Measurements from ENCODE around the gene TTC29.
"Not testable (repeated sequence)": the region's sequence is repeated elsewhere in the genome, so short reads cannot be mapped to it uniquely, and the experiment has no call there.

Gene TTC29

GRCh38 chr4:146855761-146856160 lies 89.9 kb downstream of the TTC29 start:
- no peak for DNase-seq (ENCODE audit: low spot score)

DNA sequence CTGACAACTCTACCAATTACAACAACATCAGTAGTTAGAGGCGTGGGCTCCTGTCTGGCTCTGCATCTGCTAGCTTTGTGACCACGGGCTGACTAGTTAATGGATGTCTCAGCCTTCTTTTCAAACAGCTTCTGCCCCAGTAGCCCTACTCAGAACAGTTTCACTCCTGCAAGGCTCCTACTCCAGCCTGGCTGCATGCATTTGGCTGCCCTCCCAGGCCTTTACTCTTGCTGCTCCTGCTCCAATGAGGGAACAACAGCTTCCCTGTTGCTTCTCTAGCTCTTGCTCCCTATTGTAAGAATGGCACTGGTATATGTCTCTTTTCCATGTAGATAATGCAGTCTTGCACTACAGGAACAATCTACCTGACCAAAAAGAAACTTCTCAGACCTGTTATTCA lies 93.3 kb downstream of the TTC29 start:
- DNase-seq (ENCODE audit: low spot score), result no peak

GRCh38 chr4:146847345-146847744 lies 98.3 kb downstream of the TTC29 start:
- no peak for DNase-seq (ENCODE audit: low spot score)

DNA sequence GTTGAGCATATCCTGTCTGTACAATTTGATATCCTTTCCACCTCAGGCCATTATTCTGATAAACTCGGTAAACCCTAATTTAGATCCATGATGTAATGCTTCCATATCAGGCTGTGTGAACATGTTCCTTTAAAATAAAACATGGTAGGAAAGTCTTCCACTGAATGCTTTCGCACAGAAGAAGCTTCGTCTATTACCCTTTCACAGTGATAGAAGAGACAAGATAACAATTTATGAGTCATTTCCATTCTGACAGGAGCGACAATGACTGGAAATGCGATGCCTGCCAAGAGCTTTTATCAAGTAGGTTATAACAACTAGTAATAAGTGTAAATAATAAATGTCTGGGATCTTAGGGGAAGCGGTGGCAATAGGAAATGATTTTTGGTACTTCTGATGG lies 98.8 kb downstream of the TTC29 start:
- DNase-seq (ENCODE audit: low spot score), result no peak

- DNase-seq (ENCODE audit: low spot score), result no peak
These were observed 100.9 kb downstream of the TTC29 start for GRCh38 chr4:146844761-146845160.

DNA sequence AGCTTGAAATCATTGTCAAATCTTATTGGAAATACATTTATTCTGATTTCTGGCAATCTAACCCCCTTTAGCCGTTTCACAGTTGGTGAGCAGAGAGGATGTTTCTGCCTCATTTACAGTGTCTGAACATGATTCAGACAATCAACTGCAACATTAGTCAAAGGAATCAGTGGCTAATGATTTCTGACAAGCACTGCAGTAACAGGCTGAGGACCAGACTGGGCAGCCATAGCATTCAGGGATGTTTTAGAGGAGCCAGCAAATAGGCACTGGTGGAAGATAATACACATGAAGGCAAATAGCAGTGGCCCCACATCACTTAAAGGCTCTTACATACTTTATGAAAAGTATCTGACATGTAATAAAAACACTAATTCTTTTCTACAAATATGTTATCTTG lies 102.8 kb downstream of the TTC29 start:
- DNase-seq (ENCODE audit: low spot score), result no peak

DNA sequence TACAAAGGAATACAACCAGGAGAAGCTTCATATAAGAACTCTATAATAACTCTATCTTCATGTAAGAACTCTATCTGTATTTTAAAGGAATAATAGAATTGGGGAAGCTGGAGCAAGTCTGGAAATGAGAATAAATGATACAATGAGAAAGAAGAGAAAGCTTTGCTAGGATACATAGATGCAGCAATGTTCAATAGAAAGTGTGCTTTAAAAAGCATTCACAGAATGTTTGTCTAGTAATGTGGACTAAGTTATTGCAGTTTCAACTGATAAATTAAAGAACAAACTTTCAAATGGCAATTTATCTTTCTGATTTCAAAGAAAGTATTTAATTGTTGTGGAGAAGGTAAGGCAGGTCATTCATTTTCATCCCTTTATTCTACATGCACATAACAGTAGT lies 104.9 kb downstream of the TTC29 start:
- DNase-seq (ENCODE audit: low spot score), result no peak

GRCh38 chr4:146835096-146835495 lies 110.6 kb downstream of the TTC29 start:
- no peak for DNase-seq (ENCODE audit: low spot score)

- no peak for DNase-seq (ENCODE audit: low spot score)
These were observed 111.2 kb downstream of the TTC29 start for GRCh38 chr4:146834263-146835034.

- no peak for DNase-seq (ENCODE audit: low spot score)
These were observed 112.1 kb downstream of the TTC29 start for GRCh38 chr4:146833530-146833929.

DNA sequence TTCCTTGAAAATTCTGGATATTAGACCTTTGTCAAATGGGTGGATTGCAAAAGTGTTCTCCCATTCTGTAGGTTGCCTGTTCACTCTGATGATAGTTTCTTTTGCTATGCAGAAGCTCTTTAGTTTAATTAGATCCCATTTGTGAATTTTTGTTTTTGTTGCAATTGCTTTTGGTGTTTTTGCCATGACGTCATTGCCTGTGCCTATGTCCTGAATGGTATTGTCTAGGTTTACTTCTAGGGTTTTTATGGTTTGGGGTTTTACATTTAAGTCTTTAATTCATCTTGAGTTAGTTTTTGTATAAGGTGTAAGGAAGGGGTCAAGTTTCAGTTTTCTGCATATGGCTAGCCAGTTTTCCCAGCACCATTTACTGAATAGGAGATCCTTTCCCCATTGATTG lies 122.7 kb downstream of the TTC29 start:
- not testable (repeated sequence) for DNase-seq (ENCODE audit: low spot score)

- DNase-seq (ENCODE audit: low spot score), result no peak
These were observed 130.9 kb downstream of the TTC29 start for GRCh38 chr4:146814750-146815149.

- no peak for DNase-seq (ENCODE audit: low spot score)
These were observed 150.0 kb downstream of the TTC29 start for GRCh38 chr4:146795711-146796110.

- no peak for DNase-seq (ENCODE audit: low spot score)
These were observed 151.9 kb downstream of the TTC29 start for GRCh38 chr4:146793727-146794126.

DNA sequence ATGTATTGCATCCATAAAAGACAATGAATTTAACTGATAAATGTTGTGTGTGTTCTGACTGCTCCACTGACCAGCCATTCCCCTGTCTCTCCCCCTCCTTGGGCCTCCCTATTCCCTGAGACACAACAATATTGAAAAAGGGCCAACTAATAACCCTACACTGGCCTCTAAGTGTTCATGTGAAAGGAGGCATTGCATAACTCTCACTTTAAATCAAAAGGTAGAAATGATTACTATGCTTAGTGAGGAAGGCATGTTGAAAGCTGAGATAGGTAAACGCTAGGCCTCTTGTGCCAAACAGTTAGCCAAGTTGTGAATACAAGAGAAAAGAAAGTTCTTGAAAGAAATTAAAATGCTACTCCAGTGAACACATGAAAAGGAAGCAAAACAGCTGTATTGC lies 154.2 kb downstream of the TTC29 start:
- DNase-seq (ENCODE audit: low spot score), result no peak

- DNase-seq (ENCODE audit: low spot score), result no peak
These were observed 155.1 kb downstream of the TTC29 start for GRCh38 chr4:146790515-146790914.

DNA sequence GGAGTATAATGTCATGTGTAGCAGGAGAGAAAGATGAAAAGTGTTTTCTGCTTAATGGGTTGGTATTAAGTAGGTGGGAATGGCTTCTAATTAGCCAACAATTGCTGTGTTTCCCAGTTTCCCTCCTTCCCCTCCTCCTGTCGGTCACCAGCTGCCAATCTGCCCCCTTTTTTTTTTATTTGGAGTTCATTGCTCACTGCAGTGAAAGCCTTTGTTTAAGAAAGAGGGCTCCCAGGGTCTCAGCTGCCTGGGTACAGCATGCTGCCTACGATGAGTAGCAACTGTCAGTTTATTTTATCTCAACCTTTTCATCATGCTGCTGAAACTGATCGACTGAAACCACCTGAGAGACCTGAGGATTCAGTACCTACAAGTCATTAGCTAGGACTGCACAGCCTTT lies 157.9 kb downstream of the TTC29 start:
- no peak for DNase-seq (ENCODE audit: low spot score)

DNA sequence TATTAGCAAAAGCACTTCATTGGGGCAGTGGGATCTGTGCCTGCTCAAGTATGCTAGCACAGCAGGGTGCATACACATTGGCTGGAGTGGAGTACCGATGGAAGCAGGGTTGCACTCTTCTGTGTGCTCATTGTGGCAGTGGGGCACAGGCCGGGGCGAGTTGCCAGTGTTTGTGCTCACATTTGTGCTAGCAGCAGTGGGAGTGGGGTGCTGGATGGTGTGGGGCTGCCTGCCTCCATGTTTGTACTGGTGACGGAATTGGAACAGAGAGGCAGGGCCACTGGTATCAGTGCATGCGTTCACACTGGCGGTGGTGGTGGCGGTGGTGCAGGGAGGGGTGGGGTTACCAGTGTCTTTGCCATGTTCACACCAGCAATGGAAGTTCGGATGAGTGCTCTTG lies 169.0 kb downstream of the TTC29 start:
- DNase-seq (ENCODE audit: low spot score), result no peak

- no peak for DNase-seq (ENCODE audit: low spot score)
These were observed 182.1 kb downstream of the TTC29 start for GRCh38 chr4:146763560-146763959.

- no peak for DNase-seq (ENCODE audit: low spot score)
These were observed 183.6 kb downstream of the TTC29 start for GRCh38 chr4:146762016-146762415.

- DNase-seq (ENCODE audit: low spot score), result no peak
These were observed 203.2 kb downstream of the TTC29 start for GRCh38 chr4:146742416-146742815.

DNA sequence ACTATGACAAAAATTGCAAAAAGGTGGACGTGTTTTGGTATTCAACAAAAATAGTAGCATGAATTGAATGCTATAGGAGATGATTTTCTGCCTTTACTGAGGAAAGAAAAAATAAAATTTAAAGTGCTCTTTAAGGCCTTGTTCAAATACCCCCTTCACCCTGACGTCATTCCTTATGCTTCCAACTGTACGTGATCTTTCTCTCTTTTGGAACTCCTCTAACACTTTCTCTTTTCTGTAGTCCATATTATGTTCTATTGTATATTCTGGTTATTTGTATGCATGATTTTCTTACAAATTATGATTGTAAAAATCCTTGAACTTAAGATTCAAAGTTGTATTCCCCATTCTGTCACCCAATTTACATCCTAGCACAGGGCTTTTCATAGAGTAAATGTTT lies 206.5 kb downstream of the TTC29 start:
- no peak for DNase-seq (ENCODE audit: low spot score)

DNA sequence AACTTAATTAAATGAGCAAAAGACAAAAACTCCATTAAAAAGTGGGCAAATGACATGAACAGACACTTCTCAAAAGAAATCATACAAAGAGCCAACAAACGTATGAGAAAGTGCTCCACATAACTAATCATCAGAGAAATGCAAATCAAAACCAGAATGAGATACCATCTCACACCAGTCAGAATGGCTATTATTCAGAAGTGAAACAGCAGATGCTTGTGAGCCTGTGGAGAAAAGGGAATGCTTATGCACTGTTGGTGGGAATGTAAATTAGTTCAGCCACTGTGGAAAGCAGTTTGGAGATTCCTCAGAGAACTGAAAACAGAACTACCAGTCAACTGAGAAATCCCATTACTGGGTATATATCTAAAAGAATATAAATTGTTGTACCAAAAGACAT lies 222.1 kb downstream of the TTC29 start:
- DNase-seq (ENCODE audit: low spot score), result not testable (repeated sequence)

GRCh38 chr4:146709956-146710355 lies 235.7 kb downstream of the TTC29 start:
- no peak for DNase-seq (ENCODE audit: low spot score)

Measured in NAMALWA (cell line).